ENCODE data around the gene SSTR4. TPM values are rescaled to one million over a fixed set of nuclear protein-coding genes. Genes with fewer than 3 reads are reported as not detected.

SSTR4 gene
- total RNA-seq, 1 donor from 2014 or later = not detected

DNA sequence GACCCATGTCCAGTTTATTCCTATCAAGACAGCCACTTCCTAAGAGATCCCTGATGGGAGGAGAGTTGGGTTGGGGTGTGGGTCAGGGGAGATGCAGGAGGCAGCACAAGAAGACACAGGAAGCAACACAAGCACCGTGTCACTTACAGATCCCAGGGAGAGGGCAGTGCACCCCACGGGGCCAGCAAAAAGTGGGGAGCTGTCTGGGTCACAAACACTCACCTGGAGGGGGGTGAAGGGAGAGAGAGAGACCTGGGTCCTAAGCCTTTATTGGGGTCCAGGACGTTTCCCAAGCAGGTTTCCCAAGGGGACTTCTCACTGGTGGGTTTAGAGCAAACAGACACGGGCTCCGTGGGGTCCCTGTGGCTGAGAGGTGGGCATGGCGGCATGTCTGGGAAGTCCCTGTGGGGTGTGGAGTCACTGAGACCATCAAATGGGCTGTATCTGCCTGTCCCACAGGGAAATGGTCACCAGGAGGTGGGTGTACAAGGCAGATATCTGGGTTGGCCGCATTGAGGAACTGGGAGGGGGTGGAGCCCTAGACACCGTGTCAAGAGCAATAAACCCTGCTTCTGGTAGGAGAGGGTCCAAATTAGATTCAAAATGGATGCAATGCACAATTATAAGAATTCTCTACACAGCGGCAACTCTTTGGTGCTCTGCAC, 52.6 kb downstream of the SSTR4 start:
- no peak for DNase-seq

Other genes with a start within 250 kb of the SSTR4 start
- 26.6 TPM for gene THBD, start 14.4 kb downstream of the SSTR4 start, total RNA-seq
- 112 TPM for gene CD93, start 51.0 kb downstream of the SSTR4 start, total RNA-seq

All from tongue (tissue), 2 donors.